Nephron progenitor cell (in vitro differentiated cells): ENCODE data around the gene INSL3.

Source experiments
- DNase-seq: peaks from one replicate; pipeline ENCODE4 v3.0.0; 2021
- H3K27ac Mint-ChIP-seq: 2 replicates; pipeline ENCODE4 v1.8.0; 2021; ENCODE audit warnings: mild to moderate bottlenecking, moderate library complexity, mixed read lengths
- H3K27me3 Mint-ChIP-seq: 2 replicates; pipeline ENCODE4 v1.8.0; 2021; ENCODE audit warnings: mild to moderate bottlenecking, low read depth, mixed read lengths; ENCODE audit not compliant: poor library complexity
- H3K36me3 Mint-ChIP-seq: 2 replicates; pipeline ENCODE4 v1.8.0; 2021; ENCODE audit warnings: low read depth, mixed read lengths
- H3K4me1 Mint-ChIP-seq: 2 replicates; pipeline ENCODE4 v1.8.0; 2021; ENCODE audit warnings: mixed read lengths
- H3K4me3 Mint-ChIP-seq: 2 replicates; pipeline ENCODE4 v1.8.0; 2021; ENCODE audit warnings: mild to moderate bottlenecking, moderate library complexity, mixed read lengths
- H3K9me3 Mint-ChIP-seq: 2 replicates; pipeline ENCODE4 v1.8.0; 2021; ENCODE audit warnings: mild to moderate bottlenecking, moderate library complexity, mixed read lengths
- TF ChIP-seq, protein P1 (sequence below): fragments of 200-600 bp; sonication (generic); IDR thresholded peaks from 2 replicates; pipeline ENCODE4 v1.5.0; 2021; ENCODE audit warnings: antibody characterized with exemption

Gene INSL3

DNA sequence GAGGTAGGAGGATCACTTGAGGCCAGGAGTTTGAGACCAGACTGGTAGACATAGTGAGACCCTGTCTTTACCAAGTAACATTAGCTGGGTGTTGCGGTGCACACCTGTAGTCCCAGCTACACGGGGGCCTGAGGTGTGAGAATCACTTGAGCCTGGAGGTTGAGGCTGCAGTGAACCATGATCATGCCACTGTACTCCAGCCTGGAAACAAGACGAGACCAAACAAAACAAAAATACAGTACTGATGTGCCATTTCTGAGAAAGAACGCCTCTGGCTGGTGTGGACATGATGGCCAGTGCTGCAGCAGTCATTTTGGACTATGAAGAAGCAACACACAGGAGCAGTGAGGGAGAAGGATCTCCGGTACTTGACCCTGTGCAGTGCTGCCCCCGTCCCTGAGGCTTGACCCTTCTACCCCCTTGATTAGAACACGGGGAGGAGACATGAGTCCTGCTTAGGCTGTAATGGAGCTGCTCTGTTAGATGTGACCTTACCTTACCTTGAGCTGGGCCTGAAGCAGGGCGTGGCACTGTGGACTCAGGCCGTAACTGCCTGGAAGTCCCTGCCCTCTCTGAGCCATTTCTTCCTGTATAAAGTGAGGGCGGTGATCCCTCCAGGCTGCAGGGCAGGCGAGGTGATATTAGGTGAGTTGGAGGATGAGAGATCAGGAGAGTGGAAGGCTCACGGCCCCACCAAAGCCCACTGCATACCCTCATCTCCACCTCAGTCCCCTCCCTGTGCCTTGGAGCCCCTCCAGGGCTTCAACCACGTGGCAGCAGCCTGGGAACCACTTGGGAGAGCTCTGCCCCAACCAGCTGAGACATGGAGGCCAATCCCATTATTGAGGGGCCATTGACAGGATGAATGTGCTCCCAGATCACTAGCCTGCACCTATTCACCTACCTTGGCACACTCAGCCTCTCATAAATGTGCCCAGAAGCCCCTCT is 44.3 kb upstream of the INSL3 start:
- Mint-ChIP-seq H3K36me3 (peaks cover 45% of the 10 kb centered on the region), H3K27me3 (peaks cover 33% of the 10 kb centered on the region), H3K4me3 (no peak overlapping the region), H3K27ac (peak overlapping the region; percentile 77), H3K9me3 (no peaks in the 10 kb centered on the region), H3K4me1 (peaks cover 19% of the 10 kb centered on the region)
- DNase-seq = no peak
- TF ChIP-seq, protein P1, sequence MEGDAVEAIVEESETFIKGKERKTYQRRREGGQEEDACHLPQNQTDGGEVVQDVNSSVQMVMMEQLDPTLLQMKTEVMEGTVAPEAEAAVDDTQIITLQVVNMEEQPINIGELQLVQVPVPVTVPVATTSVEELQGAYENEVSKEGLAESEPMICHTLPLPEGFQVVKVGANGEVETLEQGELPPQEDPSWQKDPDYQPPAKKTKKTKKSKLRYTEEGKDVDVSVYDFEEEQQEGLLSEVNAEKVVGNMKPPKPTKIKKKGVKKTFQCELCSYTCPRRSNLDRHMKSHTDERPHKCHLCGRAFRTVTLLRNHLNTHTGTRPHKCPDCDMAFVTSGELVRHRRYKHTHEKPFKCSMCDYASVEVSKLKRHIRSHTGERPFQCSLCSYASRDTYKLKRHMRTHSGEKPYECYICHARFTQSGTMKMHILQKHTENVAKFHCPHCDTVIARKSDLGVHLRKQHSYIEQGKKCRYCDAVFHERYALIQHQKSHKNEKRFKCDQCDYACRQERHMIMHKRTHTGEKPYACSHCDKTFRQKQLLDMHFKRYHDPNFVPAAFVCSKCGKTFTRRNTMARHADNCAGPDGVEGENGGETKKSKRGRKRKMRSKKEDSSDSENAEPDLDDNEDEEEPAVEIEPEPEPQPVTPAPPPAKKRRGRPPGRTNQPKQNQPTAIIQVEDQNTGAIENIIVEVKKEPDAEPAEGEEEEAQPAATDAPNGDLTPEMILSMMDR = no peak

DNA sequence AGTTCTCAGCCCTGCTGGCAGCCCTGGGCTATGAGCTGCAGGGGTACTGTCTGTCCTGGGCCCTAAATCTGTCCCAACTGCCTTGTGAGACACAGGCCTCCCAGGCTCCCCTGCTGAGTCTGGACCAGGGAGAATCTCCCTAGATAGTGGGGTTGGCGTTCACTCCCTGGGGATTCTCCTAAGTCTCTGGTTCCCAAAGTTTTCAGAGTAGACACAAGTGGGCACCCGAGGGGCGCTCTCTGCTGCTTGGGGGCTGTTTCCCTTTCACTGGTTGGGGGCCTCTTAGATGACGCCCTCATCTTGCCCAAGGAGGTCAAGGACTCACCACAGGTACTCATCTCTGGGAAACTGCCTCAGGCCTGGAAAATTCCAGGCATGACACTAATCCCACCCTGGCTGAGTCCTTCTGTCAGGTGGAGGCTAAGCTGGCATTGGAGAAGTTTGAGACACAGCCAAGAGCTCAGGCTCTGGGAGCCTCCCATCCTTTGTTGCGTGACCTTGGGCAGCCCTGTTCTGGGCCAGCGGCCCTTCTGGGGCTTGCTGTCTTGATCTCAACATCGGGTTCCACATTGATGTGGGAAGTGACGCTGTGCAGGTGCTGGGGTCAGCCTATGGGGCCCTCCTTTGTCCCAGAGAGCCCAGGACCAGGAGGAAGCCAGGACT is 42.3 kb upstream of the INSL3 start:
- no peak for DNase-seq
- peaks cover 54% of the 10 kb centered on the region for H3K36me3 Mint-ChIP-seq
- H3K4me3 Mint-ChIP-seq = no peak overlapping the region
- peak overlapping the region; percentile 95 for H3K27ac Mint-ChIP-seq
- TF ChIP-seq, protein P1 = no peak
- H3K4me1 Mint-ChIP-seq = peaks cover 37% of the 10 kb centered on the region
- H3K9me3 Mint-ChIP-seq = no peaks in the 10 kb centered on the region
- peaks cover 22% of the 10 kb centered on the region for H3K27me3 Mint-ChIP-seq

DNA sequence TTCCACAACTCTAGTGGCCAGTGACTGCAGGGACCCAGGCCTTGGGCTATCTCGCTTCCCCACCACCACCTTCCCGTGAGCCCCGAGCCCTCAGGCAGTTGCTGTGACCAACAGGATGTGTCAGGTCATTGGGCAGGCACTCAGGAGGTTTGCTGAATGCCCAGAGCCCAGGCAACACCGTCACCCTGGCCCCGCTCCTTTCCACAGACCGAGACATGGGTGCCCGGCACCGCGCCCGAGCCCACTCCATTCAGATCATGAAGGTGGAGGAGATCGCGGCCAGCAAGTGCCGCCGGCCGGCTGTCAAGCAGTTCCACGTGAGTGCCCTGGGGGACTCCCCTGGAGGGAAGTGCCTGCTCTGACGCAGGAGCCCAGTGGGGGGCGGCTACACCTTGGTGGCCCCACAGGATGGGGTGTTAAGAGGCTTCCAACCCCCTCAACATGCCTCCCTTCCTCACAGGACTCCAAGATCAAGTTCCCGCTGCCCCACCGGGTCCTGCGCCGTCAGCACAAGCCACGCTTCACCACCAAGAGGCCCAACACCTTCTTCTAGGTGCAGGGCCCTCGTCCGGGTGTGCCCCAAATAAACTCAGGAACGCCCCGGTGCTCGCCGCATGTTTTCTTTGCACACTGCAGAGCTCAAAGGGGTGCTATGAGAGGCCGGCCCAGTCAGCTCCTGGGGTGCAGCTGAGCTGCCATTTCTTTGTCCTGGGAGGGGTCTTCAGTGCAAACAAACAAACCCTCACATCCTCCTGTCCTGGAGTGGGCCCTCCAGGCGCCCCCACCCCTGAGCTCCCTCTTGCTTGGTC is 41.6 kb upstream of the INSL3 start:
- DNase-seq = no peak
- peaks cover 37% of the 10 kb centered on the region for H3K4me1 Mint-ChIP-seq
- peaks cover 54% of the 10 kb centered on the region for H3K36me3 Mint-ChIP-seq
- TF ChIP-seq, protein P1 = no peak
- peak overlapping the region; percentile 95 for H3K27ac Mint-ChIP-seq
- peaks cover 17% of the 10 kb centered on the region for H3K27me3 Mint-ChIP-seq
- H3K4me3 Mint-ChIP-seq = peak overlapping the region; percentile 69
- H3K9me3 Mint-ChIP-seq = no peaks in the 10 kb centered on the region

DNA sequence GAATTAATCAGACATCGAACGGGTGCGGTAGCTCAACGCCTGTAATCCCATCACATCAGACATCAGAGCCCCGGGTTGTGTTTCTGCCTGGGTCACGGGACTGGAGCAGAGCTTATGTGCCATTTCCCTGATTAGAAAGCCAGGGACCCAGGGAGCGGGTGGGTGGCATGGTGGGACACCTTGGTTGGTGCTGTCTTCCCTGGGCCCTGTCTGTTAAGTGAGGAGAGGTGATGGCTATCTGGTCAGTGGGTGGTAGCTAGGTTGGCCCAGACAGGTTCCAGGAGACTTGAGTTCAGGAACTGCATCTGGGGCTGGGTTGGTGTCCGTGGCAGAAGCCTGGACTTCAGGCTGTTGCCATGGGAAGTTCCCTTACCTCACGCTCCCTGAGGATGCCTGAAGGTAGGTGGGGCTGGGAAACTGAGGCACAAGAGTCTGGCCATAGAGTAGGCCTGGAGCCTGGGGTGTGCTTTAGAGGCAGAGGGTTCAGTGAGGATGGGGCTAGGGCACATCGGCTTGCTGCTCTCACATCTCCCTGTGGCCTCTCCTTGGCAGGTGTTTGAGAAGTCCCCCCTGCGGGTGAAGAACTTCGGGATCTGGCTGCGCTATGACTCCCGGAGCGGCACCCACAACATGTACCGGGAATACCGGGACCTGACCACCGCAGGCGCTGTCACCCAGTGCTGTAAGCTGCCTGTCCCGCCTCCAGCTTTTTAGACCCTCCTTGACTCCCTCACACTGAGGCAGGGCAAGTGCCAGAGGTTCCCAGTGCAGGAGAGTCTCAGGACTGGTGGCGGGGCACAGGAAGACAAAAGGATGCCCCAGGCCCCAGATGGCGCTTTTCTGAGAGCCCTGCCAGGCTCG is 40.5 kb upstream of the INSL3 start:
- TF ChIP-seq, protein P1 = no peak
- peak overlapping the region; percentile 59 for H3K27ac Mint-ChIP-seq
- peaks cover 37% of the 10 kb centered on the region for H3K4me1 Mint-ChIP-seq
- peaks cover 54% of the 10 kb centered on the region for H3K36me3 Mint-ChIP-seq
- no peak for DNase-seq
- H3K27me3 Mint-ChIP-seq = peaks cover 9% of the 10 kb centered on the region
- H3K9me3 Mint-ChIP-seq = no peaks in the 10 kb centered on the region
- peak overlapping the region; percentile 99 for H3K4me3 Mint-ChIP-seq

DNA sequence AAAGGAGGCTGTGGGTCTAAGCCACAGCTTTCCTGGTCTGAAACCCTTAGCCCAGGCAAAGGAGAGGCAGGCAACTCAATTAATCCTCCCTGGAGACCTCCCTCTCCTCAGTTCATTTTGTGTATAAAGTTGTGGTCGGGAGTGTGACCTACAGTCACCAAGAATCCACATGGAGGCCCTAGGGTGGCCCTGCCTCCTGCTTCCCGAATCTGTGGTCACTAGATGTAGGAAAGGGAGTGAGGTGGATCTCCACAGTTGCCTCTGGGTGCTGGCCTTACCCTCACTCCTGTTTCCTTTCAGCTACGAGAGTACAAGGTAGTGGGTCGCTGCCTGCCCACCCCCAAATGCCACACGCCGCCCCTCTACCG is 39.7 kb upstream of the INSL3 start:
- Mint-ChIP-seq H3K4me3 (peak overlapping the region; percentile 99), H3K4me1 (peaks cover 37% of the 10 kb centered on the region), H3K9me3 (no peaks in the 10 kb centered on the region), H3K27me3 (peaks cover 17% of the 10 kb centered on the region), H3K27ac (peak overlapping the region; percentile 61), H3K36me3 (peaks cover 54% of the 10 kb centered on the region)
- TF ChIP-seq, protein P1 = no peak
- DNase-seq = no peak
